ENCODE results near the gene ANKH.

Gene ANKH

DNA sequence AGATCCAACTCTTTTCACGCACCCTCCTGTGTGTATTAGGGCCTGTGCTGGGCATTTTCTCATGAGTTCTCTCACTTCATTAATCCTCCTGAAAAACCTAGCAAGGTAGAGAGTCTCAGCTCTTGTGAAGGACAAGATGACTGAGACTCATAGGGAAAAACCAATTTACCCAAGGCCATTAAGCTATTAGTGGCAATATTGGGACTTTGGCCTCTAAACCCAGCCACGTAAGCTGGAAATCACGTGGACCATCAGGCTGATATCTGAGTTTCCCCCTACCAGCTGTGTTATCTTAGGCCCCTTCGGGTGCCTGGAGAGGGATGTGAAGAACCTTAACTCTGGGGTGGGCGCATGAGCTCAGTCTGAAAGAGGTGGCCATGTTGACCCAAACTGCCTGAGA is 80.7 kb downstream of the ANKH start:
- DNase-seq (ENCODE audit: low read depth in 3 of 3) = no peak

DNA sequence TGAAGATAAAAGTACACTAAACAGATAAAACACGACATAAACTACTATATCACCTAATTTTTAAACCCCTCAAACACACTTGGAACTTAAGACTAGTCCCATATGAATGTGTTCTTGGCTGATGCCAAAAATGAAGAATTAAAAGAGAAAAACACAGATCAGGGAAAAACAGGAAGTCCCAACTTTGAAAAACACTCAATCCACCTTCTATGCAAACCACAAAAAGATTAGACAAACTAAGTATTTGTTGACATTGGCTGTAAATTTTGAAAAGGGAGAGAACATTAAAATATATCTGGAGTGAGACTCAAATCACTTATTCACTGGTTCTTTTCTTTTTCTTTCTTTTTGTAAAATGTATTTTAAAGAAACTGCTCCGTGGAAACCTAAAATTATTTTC is 81.4 kb downstream of the ANKH start:
- no peak for DNase-seq (ENCODE audit: low read depth in 3 of 3)

DNA sequence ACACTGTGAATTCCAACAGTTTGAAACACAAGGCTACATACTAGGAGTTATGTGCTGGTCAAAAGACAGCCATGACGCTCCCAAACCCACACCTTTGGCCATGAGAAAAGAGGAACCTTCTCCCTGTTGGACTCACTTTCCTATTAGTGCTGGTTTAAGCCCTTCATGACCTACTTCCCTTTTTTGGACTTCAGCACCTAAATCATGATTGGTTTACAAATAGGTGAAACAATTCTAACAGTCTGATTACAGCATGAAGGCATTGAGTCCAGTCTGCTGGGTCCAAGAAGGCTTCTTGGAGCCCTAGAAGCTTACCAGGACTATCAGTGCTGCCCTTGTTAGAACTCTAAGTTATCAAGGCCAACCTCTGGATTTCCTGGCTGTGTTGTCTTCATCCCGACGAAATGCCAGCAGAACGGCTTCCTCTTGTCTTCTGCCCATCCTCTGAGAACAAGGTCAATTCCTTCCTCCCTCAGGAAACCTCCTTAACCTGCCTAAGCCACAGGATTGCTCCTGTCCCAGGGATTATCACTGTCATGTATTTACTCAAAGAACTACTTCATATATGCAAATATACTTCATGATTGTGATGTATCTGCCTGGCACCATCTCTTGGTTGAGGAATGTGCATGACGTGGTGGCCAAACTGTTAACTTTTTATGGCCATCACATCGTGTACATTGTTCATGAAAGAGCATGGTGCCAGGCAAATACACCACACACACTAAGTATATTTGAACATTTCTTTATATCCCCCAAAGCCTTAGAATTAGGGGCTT is 83.6 kb downstream of the ANKH start:
- no peak for DNase-seq (ENCODE audit: low read depth in 3 of 3)

DNA sequence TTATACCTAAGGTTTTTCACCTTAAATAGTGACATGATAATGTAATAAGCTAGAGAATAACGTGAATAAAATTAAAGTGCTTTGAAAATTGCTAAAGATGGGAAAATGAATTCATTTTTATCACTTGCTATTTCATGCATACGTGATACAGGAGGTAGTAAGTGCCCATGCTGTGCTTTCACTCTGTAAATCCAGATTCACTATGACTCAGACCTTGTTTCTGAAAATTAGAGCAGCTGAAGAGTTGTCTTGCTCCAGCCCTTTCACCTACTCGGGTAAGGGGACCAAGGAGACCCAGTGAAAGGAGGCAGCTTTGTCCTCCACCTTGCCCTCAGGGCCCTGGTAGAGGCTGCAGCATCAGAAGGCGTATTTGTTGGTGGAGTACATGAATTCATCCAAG is 87.9 kb downstream of the ANKH start:
- DNase-seq (ENCODE audit: low read depth in 3 of 3) = no peak

DNA sequence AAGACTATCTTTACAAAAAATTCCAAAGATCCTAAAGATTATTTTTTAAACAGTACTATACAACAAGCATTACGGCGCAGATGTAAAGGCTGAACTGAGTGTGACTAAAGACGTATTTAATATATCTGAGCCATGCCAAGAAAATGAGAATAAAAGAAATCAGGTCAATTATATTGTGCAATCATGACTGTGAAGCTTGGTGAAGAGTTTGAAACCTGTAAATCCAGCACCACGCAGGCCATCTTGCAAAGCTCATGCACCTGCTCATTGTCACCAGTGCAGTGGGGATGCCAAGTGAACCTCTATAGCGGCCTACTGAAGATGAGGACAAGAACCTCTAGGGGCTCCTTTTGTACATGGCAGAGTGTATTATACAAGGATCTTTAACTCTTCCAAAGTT is 89.0 kb downstream of the ANKH start:
- DNase-seq (ENCODE audit: low read depth in 3 of 3) = no peak

DNA sequence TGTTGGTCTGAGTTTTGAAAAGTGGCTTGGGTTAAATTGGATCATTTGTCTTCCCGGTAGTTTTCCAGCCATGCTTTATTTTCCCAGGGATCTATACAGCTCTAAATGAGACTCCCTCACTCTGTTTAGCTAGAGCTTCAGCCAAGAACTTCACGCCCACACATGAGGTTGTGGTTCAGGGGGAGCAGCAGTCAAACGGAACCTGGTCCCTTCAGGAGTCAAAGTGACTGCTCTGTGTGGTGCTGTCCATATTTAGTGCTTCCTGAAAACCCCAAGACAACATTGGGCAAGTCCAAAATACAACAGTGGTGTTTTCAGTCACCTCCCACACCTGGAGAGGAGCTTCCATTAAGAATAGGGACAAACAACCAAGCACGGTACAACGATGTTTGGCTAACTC is 90.5 kb downstream of the ANKH start:
- DNase-seq (ENCODE audit: low read depth in 3 of 3) = no peak

DNA sequence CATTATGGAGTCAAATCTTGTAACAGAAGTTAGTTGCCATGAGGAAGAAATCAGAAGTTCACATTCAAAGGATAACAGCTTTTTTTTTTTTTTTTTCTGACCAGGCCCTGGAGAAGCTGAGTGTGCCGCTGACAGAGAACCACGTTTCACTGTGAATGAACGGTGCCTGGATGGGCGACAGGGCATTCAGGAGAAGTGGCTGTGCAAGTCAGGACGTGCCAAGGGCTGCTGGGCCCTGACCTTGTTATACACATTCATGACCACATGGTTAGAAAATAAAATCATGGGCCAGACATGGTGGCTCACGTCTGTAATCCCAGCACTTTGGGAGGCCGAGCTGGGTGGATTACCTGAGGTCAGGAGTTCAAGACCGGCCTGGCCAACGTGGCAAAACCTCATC is 91.6 kb downstream of the ANKH start:
- DNase-seq (ENCODE audit: low read depth in 3 of 3) = no peak

DNA sequence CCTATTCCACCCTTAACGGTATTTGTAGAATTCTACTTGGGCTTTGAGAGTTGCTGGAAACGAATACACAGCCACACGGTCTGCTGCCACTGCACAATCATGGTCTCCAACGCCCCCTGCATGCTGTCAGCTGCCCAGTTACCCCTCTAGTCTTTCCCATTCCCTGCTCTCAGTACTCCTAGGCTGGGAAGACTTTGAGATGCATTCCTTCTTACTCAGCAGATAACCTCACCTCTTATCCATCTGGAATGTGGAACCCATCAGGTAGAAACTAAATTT is 92.8 kb downstream of the ANKH start:
- no peak for DNase-seq (ENCODE audit: low read depth in 3 of 3)

DNA sequence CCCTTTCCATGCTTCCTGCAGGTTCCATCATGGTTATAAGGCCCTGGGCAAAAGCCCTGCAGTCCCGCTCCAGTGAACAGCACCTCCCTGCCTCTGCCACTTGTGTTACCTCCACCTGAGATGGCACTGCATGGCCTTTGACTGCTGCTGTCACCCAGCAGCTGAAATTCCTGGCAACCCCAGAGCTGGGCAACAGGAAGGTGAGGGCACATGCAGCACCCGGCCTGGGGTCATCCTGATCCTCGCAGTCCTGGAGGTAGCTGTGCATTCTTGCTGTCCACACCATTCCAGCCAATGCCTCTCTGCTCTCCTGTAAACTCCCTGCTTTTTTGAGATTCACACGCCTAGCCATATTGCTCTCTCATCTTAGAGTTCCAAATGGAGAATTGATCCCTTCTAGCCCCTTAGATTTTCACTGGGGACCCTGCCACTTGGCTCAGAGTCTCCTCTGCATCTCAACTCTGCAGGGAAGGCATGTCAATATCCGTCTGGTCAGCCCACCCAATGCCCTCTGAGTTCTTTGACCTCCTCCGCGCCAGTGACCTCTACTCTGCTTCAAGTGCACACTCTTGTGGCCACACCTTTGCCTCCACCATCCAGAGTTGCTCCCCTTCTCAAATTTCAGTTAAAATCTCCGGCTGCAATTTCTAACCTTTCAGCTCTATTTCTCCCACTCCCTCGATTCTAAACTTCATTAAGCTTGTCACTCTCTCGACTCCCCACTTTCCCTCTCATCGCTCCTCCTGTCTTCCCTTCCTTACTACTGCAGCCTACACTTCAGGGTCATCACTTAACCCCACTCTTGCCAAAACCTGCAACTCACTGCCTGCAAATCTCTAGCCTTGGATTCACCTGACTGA is 93.4 kb downstream of the ANKH start:
- no peak for DNase-seq (ENCODE audit: low read depth in 3 of 3)

DNA sequence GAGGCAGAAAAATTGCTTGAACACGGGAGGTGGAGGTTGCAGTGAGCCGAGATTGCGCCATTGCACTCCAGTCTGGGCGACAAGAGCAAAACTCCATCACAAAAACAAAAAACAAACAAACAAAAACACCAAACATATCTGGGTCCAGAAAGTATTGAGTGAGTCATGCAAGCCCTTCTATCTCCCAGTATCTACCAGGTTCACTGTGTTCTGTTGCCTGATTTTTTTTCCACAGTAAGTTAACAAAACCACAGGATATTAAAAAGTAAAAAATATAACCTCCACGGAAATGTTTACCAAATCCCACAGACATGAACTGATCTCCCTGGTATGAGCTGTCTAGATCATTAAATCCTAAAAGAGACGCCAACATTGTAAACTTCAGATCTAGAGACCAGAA is 94.4 kb downstream of the ANKH start:
- DNase-seq (ENCODE audit: low read depth in 3 of 3) = no peak

DNA sequence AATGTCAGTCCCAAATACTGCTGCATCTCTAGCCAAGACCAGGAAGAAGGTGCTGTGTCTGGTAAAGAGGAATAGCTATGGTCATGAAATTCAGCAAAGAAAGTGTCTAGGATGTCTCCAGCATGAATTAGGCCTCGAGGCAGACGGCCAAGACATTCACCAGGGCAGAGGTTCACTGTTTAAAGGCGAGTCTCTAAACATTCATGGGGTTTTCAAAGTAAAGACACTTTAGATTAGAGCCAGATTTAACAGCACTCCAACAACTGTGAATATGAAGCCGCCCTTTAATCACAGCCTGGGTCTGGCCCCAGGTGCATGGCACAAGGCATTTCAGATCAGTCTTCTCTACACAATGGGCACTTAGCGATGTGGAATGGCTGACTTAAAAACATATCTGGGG is 95.0 kb downstream of the ANKH start:
- DNase-seq (ENCODE audit: low read depth in 3 of 3) = no peak

DNA sequence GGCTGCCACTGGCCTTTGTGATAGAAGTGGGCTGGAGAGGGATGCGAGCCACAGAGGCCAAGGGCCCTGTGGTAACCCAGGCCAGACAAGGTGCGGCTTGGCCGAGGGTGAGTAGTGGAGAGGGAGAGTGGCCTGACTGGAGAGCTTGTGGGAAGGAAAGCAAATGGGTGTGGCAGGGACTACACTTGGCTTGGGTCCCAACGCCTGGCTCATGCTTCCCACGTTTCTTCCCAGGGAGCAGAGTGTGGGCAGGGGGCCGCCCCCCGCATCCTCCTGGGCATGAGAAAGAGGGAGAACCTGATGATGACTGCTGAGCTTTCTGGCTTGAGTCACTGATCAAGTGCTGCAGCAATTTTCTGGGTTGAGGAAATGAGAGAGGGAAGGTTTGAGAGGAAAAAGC is 95.7 kb downstream of the ANKH start:
- no peak for DNase-seq (ENCODE audit: low read depth in 3 of 3)

DNA sequence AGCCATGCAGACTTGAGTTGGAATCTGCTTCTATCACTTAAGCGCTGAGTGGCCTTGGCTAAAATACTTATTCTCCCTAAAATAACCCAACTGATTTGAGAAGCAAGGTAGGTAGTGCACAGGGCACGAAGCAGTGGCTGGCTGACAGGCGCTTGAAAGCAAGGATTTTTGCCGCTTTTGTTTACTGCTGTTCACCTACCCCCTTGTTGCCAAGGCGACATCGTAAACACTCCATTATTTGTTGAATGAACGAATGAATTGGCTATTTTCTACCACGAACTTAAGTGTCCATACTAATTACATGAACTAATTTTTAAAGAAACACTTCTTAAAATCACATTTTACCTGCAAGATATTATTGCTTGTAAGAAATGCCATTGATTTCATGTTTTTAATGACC is 98.0 kb downstream of the ANKH start:
- DNase-seq (ENCODE audit: low read depth in 3 of 3) = no peak

DNA sequence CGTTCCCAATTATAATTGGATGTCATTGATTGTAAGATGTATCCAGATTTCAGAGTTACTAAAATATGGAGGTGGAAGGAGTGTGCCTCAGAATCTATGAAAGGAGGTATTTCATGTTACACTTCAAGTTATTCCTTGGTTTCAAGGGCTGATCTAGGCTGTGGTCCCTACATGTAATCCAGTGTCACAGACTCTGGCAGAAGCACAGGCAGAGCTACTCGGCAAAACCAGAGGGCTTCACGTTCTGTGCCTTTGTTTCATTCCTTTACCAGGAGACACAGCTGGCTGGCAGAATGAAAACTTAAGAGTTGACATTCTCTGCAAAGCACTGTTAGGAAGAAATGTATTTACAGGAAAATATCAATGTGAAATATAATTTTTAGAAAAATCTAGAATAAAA is 99.6 kb downstream of the ANKH start:
- DNase-seq (ENCODE audit: low read depth in 3 of 3) = no peak

DNA sequence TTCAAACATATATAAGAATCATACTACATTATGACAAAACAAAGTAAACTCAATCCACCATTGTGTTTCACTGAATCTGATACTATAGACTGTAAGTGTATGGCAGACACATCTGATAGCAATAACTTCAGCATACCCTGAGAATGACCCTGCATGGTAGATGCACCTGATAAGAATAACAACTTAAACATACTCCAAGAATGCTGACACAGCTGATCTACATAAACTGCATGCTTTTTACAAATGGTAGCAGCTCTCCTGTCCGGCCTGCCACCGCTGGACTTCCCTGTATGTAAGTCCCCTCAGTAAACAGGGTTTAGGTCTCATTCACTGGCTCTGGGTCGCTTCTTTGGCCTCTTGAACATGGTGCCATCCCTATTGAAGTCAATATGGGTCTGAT is 100.4 kb downstream of the ANKH start:
- no peak for DNase-seq (ENCODE audit: low read depth in 3 of 3)

DNA sequence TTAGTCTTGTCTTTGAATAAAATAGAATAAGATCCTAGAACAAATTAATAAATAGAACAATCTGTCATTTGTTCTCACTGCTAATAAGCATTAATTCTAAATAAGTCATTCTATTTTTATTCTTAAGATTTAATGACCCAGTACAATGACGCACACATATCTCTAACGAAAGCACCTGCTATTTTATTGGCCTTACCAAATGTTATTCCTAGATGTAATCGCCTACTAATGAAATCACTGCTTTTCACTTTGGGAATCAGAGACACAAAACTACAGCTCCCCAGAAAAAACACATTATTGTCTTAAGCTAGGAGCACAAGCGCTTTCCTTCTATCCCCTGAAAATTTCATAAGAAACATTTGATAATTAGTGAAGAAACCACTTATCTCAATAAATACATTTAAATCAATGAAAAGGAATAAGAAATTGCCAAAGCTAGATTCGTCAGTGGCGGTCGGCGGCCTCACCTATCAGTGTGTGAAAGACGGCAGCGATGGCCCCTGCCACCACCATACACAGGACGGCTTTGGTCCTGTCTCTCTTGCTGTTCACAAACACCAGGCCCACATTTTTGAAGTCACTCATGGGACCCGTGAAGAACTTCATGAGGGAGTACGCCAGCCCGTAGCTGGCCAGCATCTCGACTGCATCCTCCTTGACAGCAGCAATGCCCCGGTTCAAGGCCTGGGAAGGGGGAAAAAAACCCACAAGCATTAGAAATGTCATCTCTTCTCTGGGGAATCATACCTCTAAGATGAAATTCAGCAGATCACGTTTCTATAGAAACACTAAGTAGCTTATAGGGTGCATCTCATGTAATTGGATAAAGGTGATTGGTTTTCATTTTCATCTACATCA is 102.8 kb downstream of the ANKH start:
- no peak for DNase-seq (ENCODE audit: low read depth in 3 of 3)

DNA sequence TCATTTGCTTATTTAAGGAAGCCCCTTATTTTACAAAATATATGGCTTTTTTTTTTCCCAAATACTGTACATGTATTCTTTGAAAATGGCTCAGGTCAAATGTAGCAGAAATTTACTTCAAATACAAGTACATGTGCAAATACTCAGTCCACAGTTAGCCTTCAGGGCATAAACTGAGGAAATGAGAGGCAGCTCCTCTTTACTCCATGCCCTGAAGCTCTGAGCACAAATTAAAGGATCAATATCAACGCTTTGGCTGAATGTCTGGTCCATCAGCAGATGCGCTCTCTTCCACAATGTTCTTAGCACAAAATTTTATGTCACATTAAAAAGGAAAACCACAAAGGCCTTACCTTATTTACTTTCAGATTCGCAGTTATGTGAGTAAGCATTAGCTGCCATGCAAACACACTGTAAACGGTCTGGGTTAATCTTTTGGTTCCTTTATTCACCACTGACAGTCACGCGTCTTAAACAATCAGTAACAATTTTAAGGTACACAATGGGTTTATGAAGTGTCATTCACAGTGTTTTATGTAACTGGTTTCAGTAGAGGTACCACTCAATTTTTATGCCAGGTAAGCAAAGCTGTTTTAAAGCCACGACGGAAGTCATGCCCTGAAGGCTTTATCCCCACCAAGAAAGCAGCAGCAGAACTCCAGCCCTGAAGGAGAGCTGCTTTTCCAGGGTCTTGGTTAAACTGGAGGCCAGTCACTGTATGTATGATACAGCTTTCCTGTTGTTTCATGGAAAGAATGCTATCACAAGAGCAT is 103.7 kb downstream of the ANKH start:
- no peak for DNase-seq (ENCODE audit: low read depth in 3 of 3)

DNA sequence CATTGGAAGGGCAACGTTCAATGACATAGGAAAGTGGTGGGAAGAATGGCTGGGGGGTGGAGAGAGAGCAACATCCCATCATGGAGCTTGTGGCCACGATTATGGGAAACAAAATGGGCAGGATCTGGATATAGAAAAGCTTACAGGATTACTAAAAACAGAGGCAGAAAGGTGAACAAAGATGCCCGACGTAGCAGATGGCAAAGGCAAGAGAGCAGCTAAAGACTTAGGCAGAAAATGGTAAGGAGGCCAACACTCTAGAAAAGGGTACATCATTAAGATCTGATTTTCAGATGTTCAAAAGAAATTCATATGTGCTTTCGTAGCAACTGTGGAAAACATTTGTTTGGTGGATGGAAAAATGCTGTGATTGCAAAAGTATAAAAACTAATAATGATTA is 104.5 kb downstream of the ANKH start:
- no peak for DNase-seq (ENCODE audit: low read depth in 3 of 3)

DNA sequence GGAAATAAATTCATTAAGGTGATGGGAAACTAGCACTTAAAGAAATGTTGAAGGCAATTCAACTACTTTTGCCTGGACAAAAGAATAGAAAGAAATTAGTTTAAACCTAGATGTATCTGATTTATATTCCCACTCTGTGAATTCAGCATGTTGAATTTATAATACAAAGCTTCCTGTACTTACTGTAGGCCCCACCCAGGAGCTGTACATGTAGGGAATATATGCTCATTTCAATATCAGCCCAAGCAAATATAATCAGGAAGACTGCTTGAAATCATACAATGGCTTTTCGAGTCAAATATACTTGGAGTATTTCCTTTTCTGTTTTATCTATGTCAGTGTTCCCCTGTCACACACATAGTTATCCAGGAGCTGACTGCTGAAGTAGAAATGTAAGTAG is 105.0 kb downstream of the ANKH start:
- no peak for DNase-seq (ENCODE audit: low read depth in 3 of 3)

DNA sequence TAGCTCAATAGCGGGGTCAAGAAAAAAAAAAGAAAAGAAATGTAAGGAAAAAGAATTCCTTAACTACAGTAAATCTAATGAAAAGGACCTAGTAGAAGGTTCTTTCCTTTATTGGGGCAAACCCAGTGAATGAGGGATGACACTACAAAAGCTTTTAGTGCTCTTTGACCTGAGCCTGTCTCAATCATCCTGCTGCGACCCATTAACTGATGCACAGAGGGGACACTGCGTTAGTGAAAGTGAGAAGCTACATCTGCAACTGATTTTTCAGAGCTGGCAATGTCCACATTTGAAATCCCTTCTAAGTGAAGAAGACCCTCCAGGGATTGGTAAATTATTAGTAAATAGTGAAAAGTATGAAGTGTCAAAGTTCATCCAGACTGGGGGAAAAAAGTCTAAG is 106.0 kb downstream of the ANKH start:
- no peak for DNase-seq (ENCODE audit: low read depth in 3 of 3)

DNA sequence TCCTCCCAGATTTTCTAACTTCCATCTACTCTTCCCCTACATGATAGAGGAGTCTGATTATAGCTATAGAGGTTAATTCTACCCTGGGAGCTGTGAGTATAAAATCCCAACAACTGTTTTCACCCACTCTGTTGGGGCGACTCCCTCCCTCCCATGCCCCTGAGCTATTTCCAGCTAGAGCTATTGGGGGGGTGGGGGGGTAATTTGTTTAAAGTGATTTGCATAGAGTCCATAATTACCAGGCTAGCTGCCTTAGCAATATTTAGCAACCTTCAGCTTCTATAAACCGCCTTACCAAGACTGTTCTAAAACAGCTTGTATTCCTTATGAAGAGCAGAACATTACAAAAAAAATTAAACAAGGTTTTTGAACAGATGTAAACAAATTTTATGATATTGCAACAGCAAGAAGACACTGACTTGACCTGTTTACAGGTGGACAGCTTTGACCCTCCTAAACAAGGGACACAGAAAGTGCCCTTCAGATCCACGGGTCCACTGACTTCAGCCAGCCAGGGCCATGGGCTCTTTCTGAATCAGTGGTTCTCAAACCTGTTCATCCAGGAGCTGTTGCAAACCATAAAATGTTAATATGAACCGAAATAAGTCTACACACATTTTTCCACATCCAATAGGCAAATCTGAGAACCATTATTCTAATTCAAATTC is 108.9 kb downstream of the ANKH start:
- DNase-seq (ENCODE audit: low read depth in 3 of 3) = no peak
